ENCODE data around the gene LRRC55.

DNA sequence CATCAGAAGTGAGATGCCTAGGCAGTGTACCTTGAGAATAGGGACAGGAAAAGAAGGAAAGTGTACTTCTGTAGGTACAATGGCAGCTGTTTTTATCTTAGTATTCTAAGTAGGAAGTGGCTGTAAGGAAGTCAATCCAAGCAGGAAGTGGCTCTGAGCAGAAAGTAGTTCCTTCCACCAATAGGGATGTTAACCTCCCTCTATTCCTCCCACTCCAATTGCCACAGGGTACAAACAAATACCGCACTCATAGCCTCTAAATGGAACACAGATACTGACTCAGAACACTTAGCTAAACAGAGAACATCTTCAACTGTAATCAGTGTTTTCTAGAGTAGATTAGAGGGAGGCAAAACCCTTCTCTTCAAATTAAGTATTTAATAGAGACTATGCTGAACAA lies 10.6 kb downstream of the LRRC55 start:
- TF ChIP-seq, protein P1, sequence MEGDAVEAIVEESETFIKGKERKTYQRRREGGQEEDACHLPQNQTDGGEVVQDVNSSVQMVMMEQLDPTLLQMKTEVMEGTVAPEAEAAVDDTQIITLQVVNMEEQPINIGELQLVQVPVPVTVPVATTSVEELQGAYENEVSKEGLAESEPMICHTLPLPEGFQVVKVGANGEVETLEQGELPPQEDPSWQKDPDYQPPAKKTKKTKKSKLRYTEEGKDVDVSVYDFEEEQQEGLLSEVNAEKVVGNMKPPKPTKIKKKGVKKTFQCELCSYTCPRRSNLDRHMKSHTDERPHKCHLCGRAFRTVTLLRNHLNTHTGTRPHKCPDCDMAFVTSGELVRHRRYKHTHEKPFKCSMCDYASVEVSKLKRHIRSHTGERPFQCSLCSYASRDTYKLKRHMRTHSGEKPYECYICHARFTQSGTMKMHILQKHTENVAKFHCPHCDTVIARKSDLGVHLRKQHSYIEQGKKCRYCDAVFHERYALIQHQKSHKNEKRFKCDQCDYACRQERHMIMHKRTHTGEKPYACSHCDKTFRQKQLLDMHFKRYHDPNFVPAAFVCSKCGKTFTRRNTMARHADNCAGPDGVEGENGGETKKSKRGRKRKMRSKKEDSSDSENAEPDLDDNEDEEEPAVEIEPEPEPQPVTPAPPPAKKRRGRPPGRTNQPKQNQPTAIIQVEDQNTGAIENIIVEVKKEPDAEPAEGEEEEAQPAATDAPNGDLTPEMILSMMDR (IDR thresholded peaks at IDR 0.05): no peak
- TF ChIP-seq POLR2AphosphoS5 (IDR thresholded peaks at IDR 0.05; ENCODE audit: low read depth, low read length): no peak
